T-helper 17 cell (primary cell): ENCODE results near the gene SOCS3. TPM values are rescaled to one million over a fixed set of nuclear protein-coding genes. Genes with fewer than 3 reads are reported as not detected.
A peak's percentile ranks its signal among the peaks of the same experiment; 100 is the strongest.

Experiments
- ATAC-seq: fragments of 150-1000 bp; cut with Tn5 transposase; 2 replicates; pipeline ENCODE4 v1.10.0; 2021; ENCODE audit warnings: mild to moderate bottlenecking, moderate library complexity
- DNase-seq, 3 donors: peaks; one replicate each; pipeline versions ENCODE4 v3.0.0 to v3.0.0-alpha.2; 2020 to 2021
- H3K9me3 ChIP-seq: one replicate; pipeline ENCODE4 v1.7.0; 2013; ENCODE audit warnings: low read length, mild to moderate bottlenecking; ENCODE audit not compliant: control insufficient read depth, poor library complexity, severe bottlenecking
- H3K27ac Mint-ChIP-seq: one replicate; pipeline ENCODE4 v1.8.0; 2022; ENCODE audit warnings: mild to moderate bottlenecking, moderate library complexity, mixed read lengths
- H3K27me3 Mint-ChIP-seq: one replicate; pipeline ENCODE4 v1.8.0; 2022; ENCODE audit warnings: mixed read lengths
- H3K36me3 Mint-ChIP-seq: one replicate; pipeline ENCODE4 v1.8.0; 2022; ENCODE audit warnings: low read depth, mixed read lengths
- H3K4me1 Mint-ChIP-seq: one replicate; pipeline ENCODE4 v1.8.0; 2022; ENCODE audit warnings: mild to moderate bottlenecking, mixed read lengths
- H3K4me3 Mint-ChIP-seq: one replicate; pipeline ENCODE4 v1.8.0; 2022; ENCODE audit warnings: mild to moderate bottlenecking, moderate library complexity, mixed read lengths
- total RNA-seq, 4 donors: library from RNA in 2 of 4; stranded (reverse) in 2 of 4; gene quantifications; one replicate each; pipeline ENCODE4 v1.2.3 and lab custom pipeline; 2022 to 2026

SOCS3 gene
- total RNA-seq (100 to 1,000 TPM; 119 to 197 TPM), total RNA-seq (lab: John Stamatoyannopoulos, UW) (81.9 to 428 reads per million in 2 donors)

DNA sequence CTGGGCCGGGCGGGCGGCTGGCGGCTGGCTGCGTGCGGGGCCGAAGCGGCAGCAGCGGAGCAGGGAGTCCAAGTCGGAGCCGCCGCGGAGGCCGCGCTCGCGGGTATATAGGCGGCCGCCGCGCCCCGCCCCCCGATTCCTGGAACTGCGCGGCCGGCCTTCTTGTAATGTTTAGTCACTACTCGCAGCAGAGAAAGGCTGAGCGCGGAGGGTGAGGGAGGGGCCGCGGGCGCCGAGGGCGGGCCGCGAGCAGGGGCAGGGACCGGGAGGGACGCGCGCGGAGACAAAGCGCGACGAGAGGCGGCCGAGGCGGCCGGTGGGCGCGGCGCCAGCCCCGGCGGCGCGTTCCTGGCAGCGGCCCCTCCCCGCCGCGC is at the start of gene SOCS3:
TSS of gene SOCS3 (minus strand) at position 81 of the 374 bp plus-strand sequence. CDS start 982 bp downstream, outside the sequence.
- H3K9me3 ChIP-seq: no peaks in the 10 kb centered on the region
- ATAC-seq (peak; percentile 76), DNase-seq (peak; percentile 93 to 96 (median 95))
- Mint-ChIP-seq H3K4me1 (peaks cover 37% of the 10 kb centered on the region), H3K27ac (peak within 1 kb of the TSS; percentile 99), H3K36me3 (no peaks in the 10 kb centered on the region), H3K27me3 (no peaks in the 10 kb centered on the region), H3K4me3 (peak within 1 kb of the TSS; percentile 92)

- ATAC-seq (no peak), DNase-seq (no peak)
- Mint-ChIP-seq H3K27ac (peak overlapping the region; percentile 74), H3K27me3 (no peaks in the 10 kb centered on the region), H3K4me1 (peaks cover 59% of the 10 kb centered on the region), H3K4me3 (peak overlapping the region; percentile 41), H3K36me3 (no peaks in the 10 kb centered on the region)
- H3K9me3 ChIP-seq: no peaks in the 10 kb centered on the region
Observed at GRCh38 chr17:78409191-78409928, 49.5 kb upstream of the SOCS3 start.

- H3K4me1 Mint-ChIP-seq: peaks cover 53% of the 10 kb centered on the region
- ATAC-seq: no peak
- no peaks in the 10 kb centered on the region for H3K9me3 ChIP-seq
- peak overlapping the region; percentile 41 for H3K4me3 Mint-ChIP-seq
- H3K27ac Mint-ChIP-seq: peak overlapping the region; percentile 74
- no peaks in the 10 kb centered on the region for H3K27me3 Mint-ChIP-seq
- H3K36me3 Mint-ChIP-seq: no peaks in the 10 kb centered on the region
- no peak for DNase-seq
Observed at GRCh38 chr17:78408476-78409050, 48.7 kb upstream of the SOCS3 start.

- Mint-ChIP-seq H3K27me3 (no peaks in the 10 kb centered on the region), H3K36me3 (peaks cover 5% of the 10 kb centered on the region), H3K27ac (no peak overlapping the region), H3K4me3 (no peak overlapping the region), H3K4me1 (peaks cover 48% of the 10 kb centered on the region)
- DNase-seq (no peak), ATAC-seq (no peak)
- no peaks in the 10 kb centered on the region for H3K9me3 ChIP-seq
Observed at GRCh38 chr17:78407387-78408000, 47.6 kb upstream of the SOCS3 start.

DNA sequence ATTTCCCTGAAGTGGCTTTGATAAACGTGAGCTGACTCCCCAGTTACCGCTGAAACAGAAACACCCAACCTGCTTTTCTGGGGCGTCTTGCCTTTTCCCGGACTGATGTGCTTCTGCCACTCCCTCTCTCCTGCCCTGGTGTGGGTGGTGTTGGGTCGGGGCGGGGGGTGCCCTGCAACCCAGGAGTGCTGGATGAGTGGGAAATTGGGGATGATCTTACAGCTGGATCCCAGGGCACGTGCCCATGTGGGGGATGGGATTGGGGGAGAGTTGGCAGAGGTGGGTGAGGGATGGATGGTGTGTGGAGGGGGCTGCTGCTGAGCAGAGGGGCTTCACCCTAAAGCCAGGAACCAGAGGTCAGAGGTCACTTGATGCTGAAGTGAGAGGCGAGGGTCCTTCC is 47.0 kb upstream of the SOCS3 start:
- no peaks in the 10 kb centered on the region for H3K27me3 Mint-ChIP-seq
- peaks cover 43% of the 10 kb centered on the region for H3K4me1 Mint-ChIP-seq
- ATAC-seq (no peak), DNase-seq (no peak)
- H3K9me3 ChIP-seq: no peaks in the 10 kb centered on the region
- no peak overlapping the region for H3K4me3 Mint-ChIP-seq
- H3K36me3 Mint-ChIP-seq: peaks cover 7% of the 10 kb centered on the region
- H3K27ac Mint-ChIP-seq: peak overlapping the region; percentile 89

DNA sequence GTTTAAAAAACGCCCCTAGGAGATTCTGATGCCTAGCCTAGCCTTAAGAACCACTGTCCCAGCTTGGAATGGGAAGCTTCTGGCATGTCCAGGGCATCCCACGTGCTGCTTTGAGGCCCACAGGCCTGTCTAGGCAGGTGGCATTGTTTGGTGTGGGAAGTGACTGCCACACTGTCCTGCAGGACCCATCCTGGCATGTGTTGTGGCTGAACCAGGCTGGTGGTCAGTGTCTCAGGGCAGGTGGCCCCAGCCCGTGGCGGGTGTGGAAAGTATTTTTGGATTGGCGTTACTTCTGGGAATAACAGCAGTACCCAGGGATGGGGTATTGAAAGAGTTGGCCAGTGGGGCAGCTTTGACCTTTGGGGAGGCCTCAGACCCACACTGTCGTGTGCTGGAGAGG is 46.5 kb upstream of the SOCS3 start:
- no peaks in the 10 kb centered on the region for H3K9me3 ChIP-seq
- Mint-ChIP-seq H3K36me3 (peaks cover 7% of the 10 kb centered on the region), H3K4me1 (peaks cover 41% of the 10 kb centered on the region), H3K27me3 (no peaks in the 10 kb centered on the region), H3K4me3 (no peak overlapping the region), H3K27ac (peak overlapping the region; percentile 89)
- no peak for ATAC-seq
- no peak for DNase-seq

DNA sequence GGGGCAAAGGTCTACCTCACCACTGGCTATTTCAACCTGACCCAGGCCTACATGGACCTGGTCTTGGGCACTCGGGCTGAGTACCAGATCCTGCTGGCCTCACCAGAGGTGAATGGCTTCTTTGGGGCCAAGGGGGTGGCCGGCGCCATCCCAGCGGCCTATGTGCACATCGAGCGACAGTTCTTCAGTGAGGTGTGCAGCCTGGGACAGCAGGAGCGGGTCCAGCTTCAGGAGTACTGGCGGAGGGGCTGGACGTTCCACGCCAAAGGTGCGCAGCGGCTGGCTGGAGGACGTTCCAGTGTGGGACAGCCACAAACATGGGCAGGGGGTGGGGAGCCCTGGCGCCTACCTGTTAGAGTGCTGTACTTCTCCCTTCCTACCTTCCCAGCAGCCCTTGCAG is 43.9 kb upstream of the SOCS3 start:
- no peak overlapping the region for H3K4me3 Mint-ChIP-seq
- H3K36me3 Mint-ChIP-seq: peaks cover 7% of the 10 kb centered on the region
- H3K9me3 ChIP-seq: no peaks in the 10 kb centered on the region
- DNase-seq: no peak
- no peak for ATAC-seq
- H3K4me1 Mint-ChIP-seq: peaks cover 30% of the 10 kb centered on the region
- H3K27ac Mint-ChIP-seq: peak overlapping the region; percentile 70
- H3K27me3 Mint-ChIP-seq: no peaks in the 10 kb centered on the region

- no peak overlapping the region for H3K4me3 Mint-ChIP-seq
- H3K4me1 Mint-ChIP-seq: peaks cover 20% of the 10 kb centered on the region
- DNase-seq: no peak
- H3K9me3 ChIP-seq: no peaks in the 10 kb centered on the region
- no peak overlapping the region for H3K27ac Mint-ChIP-seq
- peaks cover 7% of the 10 kb centered on the region for H3K36me3 Mint-ChIP-seq
- no peaks in the 10 kb centered on the region for H3K27me3 Mint-ChIP-seq
- no peak for ATAC-seq
Observed at GRCh38 chr17:78401891-78402290, 42.0 kb upstream of the SOCS3 start.

GRCh38 chr17:78401246-78401645 is 41.4 kb upstream of the SOCS3 start:
- no peaks in the 10 kb centered on the region for H3K9me3 ChIP-seq
- no peak for DNase-seq
- H3K27me3 Mint-ChIP-seq: no peaks in the 10 kb centered on the region
- no peak overlapping the region for H3K4me3 Mint-ChIP-seq
- no peak overlapping the region for H3K27ac Mint-ChIP-seq
- peaks cover 14% of the 10 kb centered on the region for H3K4me1 Mint-ChIP-seq
- peaks cover 7% of the 10 kb centered on the region for H3K36me3 Mint-ChIP-seq
- ATAC-seq: no peak

DNA sequence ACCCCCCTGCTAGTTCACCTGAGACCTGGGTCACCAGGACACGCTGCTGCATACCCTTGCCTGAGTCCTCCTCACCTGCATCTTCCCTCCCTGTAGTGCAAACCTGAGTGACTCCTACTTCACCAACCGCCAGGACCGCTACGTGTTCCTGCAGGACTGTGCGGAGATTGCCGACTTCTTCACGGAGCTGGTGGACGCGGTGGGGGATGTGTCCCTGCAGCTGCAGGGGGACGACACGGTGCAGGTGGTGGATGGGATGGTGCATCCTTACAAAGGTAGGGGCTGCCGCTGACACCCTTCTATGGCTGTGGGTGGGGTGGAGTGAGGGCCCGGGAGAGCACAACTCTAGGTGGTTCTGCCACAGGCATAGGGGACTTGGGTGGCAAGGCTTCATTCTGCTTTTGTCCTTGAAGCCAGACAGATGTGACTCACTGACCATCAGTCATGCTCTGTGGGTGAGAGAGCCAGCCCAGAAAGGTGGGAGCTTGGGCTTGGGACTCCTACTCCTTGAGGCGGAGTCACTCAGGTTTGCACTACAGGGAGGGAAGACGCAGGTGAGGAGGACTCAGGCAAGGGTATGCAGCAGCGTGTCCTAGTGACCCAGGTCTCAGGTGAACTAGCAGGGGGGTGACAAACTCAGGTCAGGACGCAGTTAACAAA is 40.8 kb upstream of the SOCS3 start:
- ATAC-seq (no peak), DNase-seq (no peak)
- Mint-ChIP-seq H3K27me3 (no peaks in the 10 kb centered on the region), H3K4me3 (no peak overlapping the region), H3K36me3 (peaks cover 7% of the 10 kb centered on the region), H3K27ac (no peak overlapping the region), H3K4me1 (peaks cover 18% of the 10 kb centered on the region)
- no peaks in the 10 kb centered on the region for H3K9me3 ChIP-seq

GRCh38 chr17:78399693-78400144 is 39.8 kb upstream of the SOCS3 start:
- ATAC-seq (no peak), DNase-seq (no peak)
- H3K4me1 Mint-ChIP-seq: peaks cover 18% of the 10 kb centered on the region
- H3K4me3 Mint-ChIP-seq: no peak overlapping the region
- no peaks in the 10 kb centered on the region for H3K27me3 Mint-ChIP-seq
- H3K9me3 ChIP-seq: no peaks in the 10 kb centered on the region
- H3K36me3 Mint-ChIP-seq: peaks cover 7% of the 10 kb centered on the region
- H3K27ac Mint-ChIP-seq: no peak overlapping the region

DNA sequence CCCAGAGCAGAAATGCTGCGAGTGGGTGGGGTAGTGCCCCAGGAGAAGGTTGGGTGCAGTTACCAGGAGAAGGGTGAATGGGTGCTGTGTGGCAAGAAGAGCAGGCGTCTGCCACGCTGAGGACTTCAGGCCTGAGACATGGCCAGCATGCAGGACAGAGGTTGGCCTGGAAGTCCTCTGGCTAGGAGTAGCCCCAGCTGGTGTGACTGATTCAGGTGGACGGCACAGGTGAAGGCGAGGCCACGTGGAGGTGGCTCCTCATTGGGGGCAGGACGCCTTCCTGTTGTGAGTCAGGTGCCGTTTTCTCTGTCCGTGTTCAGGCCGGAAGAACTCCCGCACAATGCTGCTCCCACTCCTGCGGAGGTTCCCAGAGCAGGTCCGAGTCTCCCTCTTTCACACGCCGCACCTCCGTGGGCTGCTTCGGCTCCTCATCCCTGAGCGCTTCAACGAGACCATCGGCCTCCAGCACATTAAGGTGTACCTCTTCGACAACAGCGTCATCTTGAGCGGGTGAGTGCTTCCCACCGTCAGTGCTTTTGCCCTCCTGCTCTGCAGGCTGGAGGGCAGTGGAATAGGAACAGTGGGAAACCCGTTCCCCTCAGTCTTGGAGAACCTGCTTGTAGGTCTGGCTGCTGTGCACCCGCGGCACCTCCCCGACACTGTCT is 39.3 kb upstream of the SOCS3 start:
- H3K4me1 Mint-ChIP-seq: peaks cover 18% of the 10 kb centered on the region
- H3K4me3 Mint-ChIP-seq: no peak overlapping the region
- H3K9me3 ChIP-seq: no peaks in the 10 kb centered on the region
- no peak overlapping the region for H3K27ac Mint-ChIP-seq
- no peak for DNase-seq
- peaks cover 7% of the 10 kb centered on the region for H3K36me3 Mint-ChIP-seq
- no peak for ATAC-seq
- H3K27me3 Mint-ChIP-seq: no peaks in the 10 kb centered on the region

- Mint-ChIP-seq H3K4me3 (no peak overlapping the region), H3K4me1 (peaks cover 18% of the 10 kb centered on the region), H3K36me3 (peaks cover 7% of the 10 kb centered on the region), H3K27ac (no peak overlapping the region), H3K27me3 (no peaks in the 10 kb centered on the region)
- no peaks in the 10 kb centered on the region for H3K9me3 ChIP-seq
- DNase-seq (no peak), ATAC-seq (no peak)
Observed at GRCh38 chr17:78398390-78398789, 38.5 kb upstream of the SOCS3 start.
